OCI-LY3 (cell line): Measurements from ENCODE around the gene LDB2.

Experiments
- H2AFZ ChIP-seq: fragments of 200-600, 300-600 bp; shearing (Covaris generic); 2 replicates; pipeline ENCODE4 v1.6.0; 2014; ENCODE audit warnings: antibody characterized with exemption, low read depth, low read length
- H3K27ac ChIP-seq: fragments of 200-600, 300-600 bp; sonication (generic); 2 replicates; pipeline ENCODE4 v1.5.1; 2014; ENCODE audit warnings: mild to moderate bottlenecking, low read length, moderate library complexity, mixed read lengths
- H3K27me3 ChIP-seq: fragments of 200-600, 300-600 bp; sonication (generic); 2 replicates; pipeline ENCODE4 v1.6.1; 2014; ENCODE audit warnings: low read depth, low read length, mixed read lengths
- H3K36me3 ChIP-seq: fragments of 200-600, 300-600 bp; sonication (generic); replicated peaks from 2 replicates; pipeline ENCODE3; 2014; ENCODE audit warnings: low read depth, low read length, mixed read lengths
- H3K4me1 ChIP-seq: fragments of 300-600, 200-600 bp; sonication (generic); 2 replicates; pipeline ENCODE4 v1.6.1; 2014; ENCODE audit warnings: low read length, mixed read lengths
- H3K4me2 ChIP-seq: fragments of 200-600, 300-600 bp; sonication (generic); 2 replicates; pipeline ENCODE4 v1.6.1; 2014; ENCODE audit warnings: low read length, mixed read lengths
- H3K4me3 ChIP-seq: fragments of 300-600, 200-600 bp; sonication (generic); 2 replicates; pipeline ENCODE4 v1.5.1; 2014; ENCODE audit warnings: antibody characterized with exemption, mild to moderate bottlenecking, low read length, moderate library complexity
- H3K79me2 ChIP-seq: fragments of 300-600, 200-600 bp; shearing (Covaris generic); 2 replicates; pipeline ENCODE4 v1.6.1; 2014; ENCODE audit warnings: mild to moderate bottlenecking, low read length, mixed read lengths
- H3K9ac ChIP-seq: fragments of 300-600, 200-600 bp; shearing (Covaris generic); 2 replicates; pipeline ENCODE4 v1.6.0; 2014; ENCODE audit warnings: mild to moderate bottlenecking, low read length, moderate library complexity
- H3K9me3 ChIP-seq: fragments of 200-600, 300-600 bp; shearing (Covaris generic); 2 replicates; pipeline ENCODE4 v1.6.1; 2014; ENCODE audit warnings: low read length, mixed read lengths; ENCODE audit not compliant: insufficient read depth
- H4K20me1 ChIP-seq: fragments of 200-600, 300-600 bp; sonication (generic); 2 replicates; pipeline ENCODE4 v1.6.1; 2016; ENCODE audit warnings: low read length, mixed read lengths; ENCODE audit not compliant: insufficient read depth
- EZH2phosphoT487 ChIP-seq: fragments of 200-600 bp; shearing (Covaris generic); IDR thresholded peaks from 2 replicates; pipeline ENCODE4 v1.6.1; 2018; ENCODE audit warnings: antibody characterized with exemption, mixed run types, low read depth
- TF ChIP-seq, protein P1 (sequence below): fragments of 200-600, 300-600 bp; sonication (generic); IDR thresholded peaks from 2 replicates; pipeline ENCODE4 v1.5.1; 2014; ENCODE audit warnings: antibody characterized with exemption, low read length, low read depth

LDB2 gene

DNA sequence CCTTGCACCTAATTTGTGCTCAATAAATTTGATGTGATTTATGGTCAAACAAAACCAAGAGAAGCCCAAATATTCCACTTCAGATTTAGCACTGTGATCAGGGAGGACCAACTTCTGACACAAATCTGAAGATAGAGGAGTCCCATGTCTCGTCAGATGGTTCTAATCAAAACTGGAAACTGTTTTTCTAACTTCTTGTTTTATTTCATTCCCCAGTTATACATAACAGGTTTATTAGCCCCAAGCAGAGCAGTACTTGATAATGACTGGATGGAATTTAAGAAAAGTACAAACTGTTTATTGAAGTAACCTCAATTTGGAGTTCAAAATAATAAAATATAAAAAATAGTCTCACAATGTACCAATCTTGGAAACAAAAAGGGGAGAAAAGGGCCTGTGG, 310.3 kb downstream of the LDB2 start:
- Histone ChIP-seq H3K27me3 (no peaks in the 10 kb centered on the region), H3K36me3 (no peaks in the 10 kb centered on the region), H3K4me3 (no peak overlapping the region), H3K9ac (no peak overlapping the region), H3K4me2 (no peak overlapping the region), H4K20me1 (no peaks in the 10 kb centered on the region), H3K9me3 (no peaks in the 10 kb centered on the region), H3K27ac (no peak overlapping the region), H3K4me1 (0 out of 2 replicates have a peak, but pooled peaks cover 2% of the 10 kb centered on the region), H2AFZ (no peak overlapping the region), H3K79me2 (no peaks in the 10 kb centered on the region)
- no peak for TF ChIP-seq EZH2phosphoT487
- TF ChIP-seq, protein P1, sequence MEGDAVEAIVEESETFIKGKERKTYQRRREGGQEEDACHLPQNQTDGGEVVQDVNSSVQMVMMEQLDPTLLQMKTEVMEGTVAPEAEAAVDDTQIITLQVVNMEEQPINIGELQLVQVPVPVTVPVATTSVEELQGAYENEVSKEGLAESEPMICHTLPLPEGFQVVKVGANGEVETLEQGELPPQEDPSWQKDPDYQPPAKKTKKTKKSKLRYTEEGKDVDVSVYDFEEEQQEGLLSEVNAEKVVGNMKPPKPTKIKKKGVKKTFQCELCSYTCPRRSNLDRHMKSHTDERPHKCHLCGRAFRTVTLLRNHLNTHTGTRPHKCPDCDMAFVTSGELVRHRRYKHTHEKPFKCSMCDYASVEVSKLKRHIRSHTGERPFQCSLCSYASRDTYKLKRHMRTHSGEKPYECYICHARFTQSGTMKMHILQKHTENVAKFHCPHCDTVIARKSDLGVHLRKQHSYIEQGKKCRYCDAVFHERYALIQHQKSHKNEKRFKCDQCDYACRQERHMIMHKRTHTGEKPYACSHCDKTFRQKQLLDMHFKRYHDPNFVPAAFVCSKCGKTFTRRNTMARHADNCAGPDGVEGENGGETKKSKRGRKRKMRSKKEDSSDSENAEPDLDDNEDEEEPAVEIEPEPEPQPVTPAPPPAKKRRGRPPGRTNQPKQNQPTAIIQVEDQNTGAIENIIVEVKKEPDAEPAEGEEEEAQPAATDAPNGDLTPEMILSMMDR: no peak

GRCh38 chr4:16585053-16585452, 313.4 kb downstream of the LDB2 start:
- Histone ChIP-seq H3K36me3 (no peaks in the 10 kb centered on the region), H3K4me2 (no peak overlapping the region), H3K9me3 (no peaks in the 10 kb centered on the region), H3K4me3 (no peak overlapping the region), H4K20me1 (no peaks in the 10 kb centered on the region), H2AFZ (no peak overlapping the region), H3K27ac (no peak overlapping the region), H3K9ac (no peak overlapping the region), H3K79me2 (no peaks in the 10 kb centered on the region), H3K4me1 (0 out of 2 replicates have a peak, but pooled peaks cover 2% of the 10 kb centered on the region), H3K27me3 (no peaks in the 10 kb centered on the region)
- no peak for TF ChIP-seq EZH2phosphoT487
- TF ChIP-seq, protein P1: no peak

DNA sequence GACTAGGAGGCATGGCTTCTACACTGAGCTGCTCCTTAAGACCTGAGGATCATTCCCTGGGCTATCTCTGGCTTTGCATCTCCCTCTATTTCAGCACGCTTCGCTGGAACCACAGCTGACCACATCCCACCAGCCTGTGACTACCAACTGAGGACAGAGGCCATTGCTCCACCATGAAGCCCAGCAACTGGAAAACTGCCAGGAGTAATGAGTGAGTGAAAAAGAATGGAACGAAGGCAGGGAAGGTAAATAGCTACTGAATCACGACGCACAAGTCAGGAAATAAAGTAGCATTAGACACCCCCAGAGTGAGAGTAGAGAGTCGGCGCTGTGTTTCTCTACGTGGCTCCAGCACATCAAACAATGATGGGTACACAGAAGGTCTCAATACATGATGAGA, 314.7 kb downstream of the LDB2 start:
- Histone ChIP-seq H4K20me1 (no peaks in the 10 kb centered on the region), H3K9me3 (no peaks in the 10 kb centered on the region), H3K4me2 (no peak overlapping the region), H2AFZ (no peak overlapping the region), H3K4me3 (no peak overlapping the region), H3K27ac (no peak overlapping the region), H3K79me2 (no peaks in the 10 kb centered on the region), H3K27me3 (no peaks in the 10 kb centered on the region), H3K36me3 (no peaks in the 10 kb centered on the region), H3K9ac (no peak overlapping the region), H3K4me1 (0 out of 2 replicates have a peak, but pooled peaks cover 2% of the 10 kb centered on the region)
- no peak for TF ChIP-seq EZH2phosphoT487
- TF ChIP-seq, protein P1: no peak

DNA sequence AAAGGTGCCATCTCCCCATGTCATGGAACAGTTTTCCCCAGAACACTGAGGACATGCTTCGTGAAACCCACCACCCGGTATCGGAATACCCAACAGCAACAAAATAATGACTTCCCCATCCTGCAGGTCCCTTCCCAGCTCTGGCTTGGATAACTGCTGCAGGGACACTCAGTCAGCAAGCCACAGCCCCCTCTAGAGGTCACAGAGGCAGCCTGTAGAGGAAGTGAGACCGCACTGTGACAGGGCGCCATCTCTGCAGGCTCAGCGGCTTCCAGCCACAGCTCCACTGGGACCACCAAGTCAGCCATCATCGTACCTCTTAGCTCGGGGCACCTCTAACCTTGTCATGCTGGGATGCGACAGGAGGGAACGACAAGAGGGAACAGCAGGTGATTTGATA, 315.9 kb downstream of the LDB2 start:
- Histone ChIP-seq H3K36me3 (no peaks in the 10 kb centered on the region), H3K4me1 (0 out of 2 replicates have a peak, but pooled peaks cover 2% of the 10 kb centered on the region), H3K27me3 (no peaks in the 10 kb centered on the region), H3K79me2 (no peaks in the 10 kb centered on the region), H3K4me2 (no peak overlapping the region), H2AFZ (no peak overlapping the region), H4K20me1 (no peaks in the 10 kb centered on the region), H3K9me3 (no peaks in the 10 kb centered on the region), H3K9ac (no peak overlapping the region), H3K27ac (no peak overlapping the region), H3K4me3 (no peak overlapping the region)
- TF ChIP-seq, protein P1: no peak
- TF ChIP-seq EZH2phosphoT487: no peak
